Activated B cell treated with CpG ODN at 0.5 μM for 24 hours (primary cell): Measurements from ENCODE around the gene KRT31. TPM values are rescaled to one million over a fixed set of nuclear protein-coding genes. Genes with fewer than 3 reads are reported as not detected.

ENCODE experiments used
- ATAC-seq: fragments of 200-7000 bp; cut with Tn5 transposase; one replicate; pipeline ENCODE4 v1.10.0; 2021; ENCODE audit warnings: low read depth, mild to moderate bottlenecking, moderate library complexity
- CTCF ChIA-PET: fragments of 350-600 bp; sonication (Branson Sonifier 250); formaldehyde crosslinking; loops from one replicate; lab custom pipeline; 2021; ENCODE audit warnings: antibody characterized with exemption; lab: Charles Lee
- POLR2A ChIA-PET: fragments of 350-600 bp; sonication (Branson Sonifier 250); formaldehyde crosslinking; loops from one replicate; lab custom pipeline; 2021; ENCODE audit warnings: antibody characterized with exemption; lab: Charles Lee
- DNase-seq: peaks from one replicate; pipeline ENCODE4 v3.0.0; 2022
- H3K27ac Mint-ChIP-seq: one replicate; pipeline ENCODE4 v1.8.0; 2020; ENCODE audit warnings: mixed read lengths
- H3K27me3 Mint-ChIP-seq: one replicate; pipeline ENCODE4 v1.8.0; 2021; ENCODE audit warnings: mixed read lengths
- H3K36me3 Mint-ChIP-seq: one replicate; pipeline ENCODE4 v1.8.0; 2021; ENCODE audit warnings: low read depth, mixed read lengths
- H3K4me1 Mint-ChIP-seq: one replicate; pipeline ENCODE4 v1.8.0; 2021; ENCODE audit warnings: mixed read lengths
- H3K4me3 Mint-ChIP-seq: one replicate; pipeline ENCODE4 v1.8.0; 2020; ENCODE audit warnings: mild to moderate bottlenecking, mixed read lengths
- H3K9me3 Mint-ChIP-seq: one replicate; pipeline ENCODE4 v1.8.0; 2020; ENCODE audit warnings: mixed read lengths
- CTCF ChIP-seq: fragments of 200-600 bp; IDR thresholded peaks from one replicate; pipeline ENCODE4 v1.8.0; 2022; ENCODE audit warnings: antibody characterized with exemption, mild to moderate bottlenecking
- intact Hi-C: fragments of 100-400 bp; cut with micrococcal nuclease; formaldehyde crosslinking; loops from one replicate; pipeline ENCODE4 v1.15.1; 2024
- total RNA-seq: library from RNA; stranded (reverse); gene quantifications from 2 replicates; pipeline ENCODE4 v1.2.3, GENCODE V29; 2022

Gene KRT31
- total RNA-seq, 1 donor from 2014 or later = not detected

GRCh38 chr17:41406205-41406604 lies 8.8 kb upstream of the KRT31 start:
- TF ChIP-seq CTCF = no peak
- intact Hi-C loops = no loop called here
- no peaks in the 10 kb centered on the region for H3K4me1 Mint-ChIP-seq
- no peak overlapping the region for H3K4me3 Mint-ChIP-seq
- H3K36me3 Mint-ChIP-seq = no peaks in the 10 kb centered on the region
- ChIA-PET POLR2A (no interaction called here), CTCF (no interaction called here)
- H3K27ac Mint-ChIP-seq = no peak overlapping the region
- no peak for ATAC-seq
- H3K9me3 Mint-ChIP-seq = no peaks in the 10 kb centered on the region
- peaks cover 4% of the 10 kb centered on the region for H3K27me3 Mint-ChIP-seq
- DNase-seq = no peak

GRCh38 chr17:41404024-41404671 lies 6.7 kb upstream of the KRT31 start:
- ATAC-seq (no peak), DNase-seq (no peak)
- CTCF ChIA-PET = interaction anchor here (0.9 to 1.2 kb wide), 2 partner anchors 13 kb away, joined by 3 read pairs; no protein-coding TSS in a partner anchor
- intact Hi-C loops = no loop called here
- POLR2A ChIA-PET = no interaction called here
- Mint-ChIP-seq H3K4me3 (no peak overlapping the region), H3K27me3 (peaks cover 10% of the 10 kb centered on the region), H3K36me3 (no peaks in the 10 kb centered on the region), H3K4me1 (no peaks in the 10 kb centered on the region), H3K27ac (no peak overlapping the region), H3K9me3 (no peaks in the 10 kb centered on the region)
- no peak for TF ChIP-seq CTCF

GRCh38 chr17:41403404-41404023 lies 6.1 kb upstream of the KRT31 start:
- ChIA-PET POLR2A (no interaction called here), CTCF (interaction anchor here (0.9 to 1.2 kb wide), 2 partner anchors 12 to 14 kb away, joined by 3 read pairs; no protein-coding TSS in a partner anchor)
- Mint-ChIP-seq H3K27ac (no peak overlapping the region), H3K27me3 (peaks cover 10% of the 10 kb centered on the region), H3K4me3 (no peak overlapping the region), H3K4me1 (no peaks in the 10 kb centered on the region), H3K36me3 (no peaks in the 10 kb centered on the region), H3K9me3 (no peaks in the 10 kb centered on the region)
- ATAC-seq (no peak), DNase-seq (no peak)
- TF ChIP-seq CTCF = no peak
- intact Hi-C loops = no loop called here

GRCh38 chr17:41402161-41402560 lies 4.8 kb upstream of the KRT31 start:
- intact Hi-C loops = no loop called here
- ChIA-PET CTCF (no interaction called here), POLR2A (no interaction called here)
- no peak for TF ChIP-seq CTCF
- H3K36me3 Mint-ChIP-seq = no peaks in the 10 kb centered on the region
- no peak for DNase-seq
- H3K27ac Mint-ChIP-seq = no peak overlapping the region
- no peak overlapping the region for H3K4me3 Mint-ChIP-seq
- peaks cover 10% of the 10 kb centered on the region for H3K27me3 Mint-ChIP-seq
- no peaks in the 10 kb centered on the region for H3K4me1 Mint-ChIP-seq
- H3K9me3 Mint-ChIP-seq = no peaks in the 10 kb centered on the region
- no peak for ATAC-seq

- Mint-ChIP-seq H3K27ac (no peak overlapping the region), H3K9me3 (no peaks in the 10 kb centered on the region), H3K4me1 (no peaks in the 10 kb centered on the region), H3K27me3 (peaks cover 34% of the 10 kb centered on the region), H3K36me3 (no peaks in the 10 kb centered on the region), H3K4me3 (no peak overlapping the region)
- CTCF ChIA-PET = no interaction called here
- no peak for TF ChIP-seq CTCF
- POLR2A ChIA-PET = no interaction called here
- DNase-seq (no peak), ATAC-seq (no peak)
- intact Hi-C loops = no loop called here
Measured at GRCh38 chr17:41396340-41396739, 1.1 kb downstream of the KRT31 start.
